NCI-H345 treated with DMSO at 0.1 percent for 48 hours (cell line): ENCODE results near the gene MAP2K7.
A peak's percentile ranks its signal among the peaks of the same experiment; 100 is the strongest.

Experiments
- DNase-seq: peaks from one replicate; lab custom pipeline; 2025; ENCODE audit not compliant: unreplicated experiment; lab: John Stamatoyannopoulos, UW

Gene MAP2K7

GRCh38 chr19:7866399-7867091 is 37.1 kb upstream of the MAP2K7 start:
- DNase-seq, result no peak

- DNase-seq, result no peak
Observed at GRCh38 chr19:7867092-7867844, 36.4 kb upstream of the MAP2K7 start.

- no peak for DNase-seq
Observed at GRCh38 chr19:7868326-7868670, 35.4 kb upstream of the MAP2K7 start.

GRCh38 chr19:7868671-7869452 is 34.8 kb upstream of the MAP2K7 start:
- no peak for DNase-seq

GRCh38 chr19:7869453-7869909 is 34.2 kb upstream of the MAP2K7 start:
- DNase-seq, result no peak

- DNase-seq, result no peak
Observed at GRCh38 chr19:7869910-7870511, 33.7 kb upstream of the MAP2K7 start.

GRCh38 chr19:7870571-7871436 is 32.9 kb upstream of the MAP2K7 start:
- no peak for DNase-seq

- DNase-seq, result peak; percentile 39
Observed at GRCh38 chr19:7871437-7872305, 32.0 kb upstream of the MAP2K7 start.

- DNase-seq, result no peak
Observed at GRCh38 chr19:7872306-7873204, 31.1 kb upstream of the MAP2K7 start.

GRCh38 chr19:7873304-7874075 is 30.2 kb upstream of the MAP2K7 start:
- DNase-seq, result no peak

- DNase-seq, result peak; percentile 74
Observed at GRCh38 chr19:7874076-7874896, 29.4 kb upstream of the MAP2K7 start, which contains the start of gene PRR36. Gene PRR36, minus strand, starts transcription at chr19:7874390. Its CDS starts 701 bp downstream, at chr19:7873689.

GRCh38 chr19:7874897-7875273 is 28.8 kb upstream of the MAP2K7 start:
- no peak for DNase-seq

- no peak for DNase-seq
Observed at GRCh38 chr19:7877249-7877836, 26.3 kb upstream of the MAP2K7 start.

- no peak for DNase-seq
Observed at GRCh38 chr19:7879111-7879807, 24.4 kb upstream of the MAP2K7 start.

- DNase-seq, result no peak
Observed at GRCh38 chr19:7879836-7880235, 23.8 kb upstream of the MAP2K7 start.

- DNase-seq, result no peak
Observed at GRCh38 chr19:7881910-7882309, 21.8 kb upstream of the MAP2K7 start.
